Measurements from ENCODE around the gene PARN.

PARN gene

DNA sequence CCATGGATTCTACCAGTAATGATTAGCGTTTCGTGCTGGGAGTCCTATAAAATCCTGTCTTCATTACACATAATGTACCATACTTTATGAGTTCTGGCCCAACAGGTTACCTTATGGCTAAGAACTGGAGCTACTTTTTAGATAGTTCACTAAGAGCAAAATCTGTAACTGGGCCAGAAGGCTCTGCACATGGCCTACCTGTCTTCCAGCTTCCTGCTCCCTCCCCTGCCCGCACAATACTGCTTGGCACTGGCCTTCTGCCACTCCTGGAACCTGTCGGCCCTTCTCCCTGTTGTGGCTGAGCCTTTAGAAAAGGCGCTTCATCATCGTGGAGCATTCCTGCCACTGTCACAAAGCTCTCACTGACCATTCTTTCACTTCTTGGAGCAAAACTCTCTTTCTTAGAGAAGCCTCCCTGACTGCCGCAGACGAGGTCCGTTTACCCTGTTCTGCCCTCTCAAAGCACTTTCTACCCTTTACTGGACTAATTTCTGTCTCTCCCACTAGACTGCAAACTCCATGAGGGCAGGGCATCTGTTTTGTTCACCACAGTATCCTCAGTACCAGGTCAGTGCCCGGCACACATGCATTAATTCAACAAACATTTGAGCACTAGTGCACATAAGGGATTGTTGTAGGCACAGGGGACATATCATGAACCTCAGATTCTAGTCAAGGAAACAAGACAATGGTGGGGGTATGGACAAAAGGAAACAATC, 116.5 kb downstream of the PARN start:
- Histone ChIP-seq H3K36me3 (ENCODE audit: control insufficient read depth, insufficient read depth, low read length) (no peaks in the 10 kb centered on the region), H3K9me3 (ENCODE audit: control insufficient read depth, insufficient read depth, low read length) (no peaks in the 10 kb centered on the region), H3K27ac (ENCODE audit: low read length) (no peak overlapping the region), H3K4me3 (ENCODE audit: low read length) (no peak overlapping the region), H3K27me3 (ENCODE audit: control insufficient read depth, insufficient read depth, low read length) (no peaks in the 10 kb centered on the region), H3K4me1 (ENCODE audit: control insufficient read depth, insufficient read depth, low read length) (peaks cover 2% of the 10 kb centered on the region; the same call in 1 of the 2 replicates)
- no peak for DNase-seq (ENCODE audit: low read depth, low spot score)
- WGBS (ENCODE audit: insufficient coverage, insufficient read length), result no CpG with 5 or more reads among the region's 10 CpGs

DNA sequence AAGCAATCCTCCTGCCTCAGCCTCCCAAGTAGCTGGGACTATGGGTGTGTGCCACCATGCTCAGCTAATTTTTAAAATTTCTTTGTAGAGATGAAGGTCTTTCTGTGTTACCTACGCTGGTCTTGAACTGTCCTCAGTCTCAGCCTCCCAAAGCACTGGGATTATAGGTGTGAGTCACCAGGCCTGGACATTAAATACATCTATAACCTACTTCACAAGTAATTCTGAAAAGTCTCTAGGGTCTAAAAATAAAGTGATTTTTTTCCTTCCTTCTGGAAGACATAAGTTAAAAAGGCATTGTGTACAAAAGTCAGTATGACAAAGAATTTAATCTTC, 118.3 kb downstream of the PARN start:
- Histone ChIP-seq H3K36me3 (ENCODE audit: control insufficient read depth, insufficient read depth, low read length) (no peaks in the 10 kb centered on the region), H3K4me3 (ENCODE audit: low read length) (no peak overlapping the region), H3K9me3 (ENCODE audit: control insufficient read depth, insufficient read depth, low read length) (no peaks in the 10 kb centered on the region), H3K4me1 (ENCODE audit: control insufficient read depth, insufficient read depth, low read length) (peaks cover 2% of the 10 kb centered on the region; the same call in 1 of the 2 replicates), H3K27me3 (ENCODE audit: control insufficient read depth, insufficient read depth, low read length) (no peaks in the 10 kb centered on the region), H3K27ac (ENCODE audit: low read length) (no peak overlapping the region)
- no peak for DNase-seq (ENCODE audit: low read depth, low spot score)
- WGBS (ENCODE audit: insufficient coverage, insufficient read length), result no CpG with 5 or more reads among the region's 1 CpG

- DNase-seq (ENCODE audit: low read depth, low spot score), result no peak
- WGBS (ENCODE audit: insufficient coverage, insufficient read length), result no CpG with 5 or more reads among the region's 6 CpGs
- no peak overlapping the region for H3K27ac ChIP-seq (ENCODE audit: low read length)
Observed at GRCh38 chr16:14510939-14511799, 118.9 kb downstream of the PARN start.

GRCh38 chr16:14510581-14510938, 119.5 kb downstream of the PARN start:
- H3K9me3 ChIP-seq (ENCODE audit: control insufficient read depth, insufficient read depth, low read length), result no peaks in the 10 kb centered on the region
- H3K4me1 ChIP-seq (ENCODE audit: control insufficient read depth, insufficient read depth, low read length), result peaks cover 2% of the 10 kb centered on the region; the same call in 1 of the 2 replicates
- no peaks in the 10 kb centered on the region for H3K27me3 ChIP-seq (ENCODE audit: control insufficient read depth, insufficient read depth, low read length)
- H3K4me3 ChIP-seq (ENCODE audit: low read length), result no peak overlapping the region
- no peak overlapping the region for H3K27ac ChIP-seq (ENCODE audit: low read length)
- DNase-seq (ENCODE audit: low read depth, low spot score), result no peak
- H3K36me3 ChIP-seq (ENCODE audit: control insufficient read depth, insufficient read depth, low read length), result no peaks in the 10 kb centered on the region
- WGBS (ENCODE audit: insufficient coverage, insufficient read length), result no CpG with 5 or more reads among the region's 2 CpGs

More at GRCh38 chr16:14510939-14511799, 118.9 kb downstream of the PARN start:
- H3K4me1 ChIP-seq (ENCODE audit: control insufficient read depth, insufficient read depth, low read length), result peaks cover 2% of the 10 kb centered on the region; the same call in 1 of the 2 replicates
- H3K4me3 ChIP-seq (ENCODE audit: low read length), result no peak overlapping the region
- no peaks in the 10 kb centered on the region for H3K36me3 ChIP-seq (ENCODE audit: control insufficient read depth, insufficient read depth, low read length)
- H3K27me3 ChIP-seq (ENCODE audit: control insufficient read depth, insufficient read depth, low read length), result no peaks in the 10 kb centered on the region
- H3K9me3 ChIP-seq (ENCODE audit: control insufficient read depth, insufficient read depth, low read length), result no peaks in the 10 kb centered on the region

DNA sequence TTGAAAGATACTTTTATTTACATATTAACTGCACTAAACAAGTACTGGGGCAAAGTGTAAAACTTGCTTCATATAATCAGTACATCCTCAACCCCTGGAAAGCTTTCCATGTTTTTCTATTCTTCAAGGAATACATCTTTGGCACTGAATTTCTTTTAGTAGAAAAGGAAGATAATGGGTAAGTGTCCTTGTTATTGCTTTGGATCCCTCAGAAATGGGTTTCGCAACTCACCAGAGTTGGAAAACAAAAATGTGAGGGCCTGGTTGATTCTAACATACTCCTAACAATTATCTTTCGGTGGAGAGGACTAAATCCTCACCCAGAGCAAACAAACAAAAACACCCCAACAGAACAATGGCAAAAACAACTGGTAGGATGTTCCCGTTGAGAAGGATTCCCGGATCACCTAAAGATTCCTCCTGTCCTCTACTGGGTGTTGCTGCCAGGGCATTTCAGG, 120.4 kb downstream of the PARN start:
- no peaks in the 10 kb centered on the region for H3K9me3 ChIP-seq (ENCODE audit: control insufficient read depth, insufficient read depth, low read length)
- WGBS (ENCODE audit: insufficient coverage, insufficient read length), result no CpG with 5 or more reads among the region's 4 CpGs
- DNase-seq (ENCODE audit: low read depth, low spot score), result no peak
- no peak overlapping the region for H3K4me3 ChIP-seq (ENCODE audit: low read length)
- H3K27ac ChIP-seq (ENCODE audit: low read length), result no peak overlapping the region
- H3K4me1 ChIP-seq (ENCODE audit: control insufficient read depth, insufficient read depth, low read length), result peaks cover 2% of the 10 kb centered on the region; the same call in 1 of the 2 replicates
- no peaks in the 10 kb centered on the region for H3K36me3 ChIP-seq (ENCODE audit: control insufficient read depth, insufficient read depth, low read length)
- no peaks in the 10 kb centered on the region for H3K27me3 ChIP-seq (ENCODE audit: control insufficient read depth, insufficient read depth, low read length)

- no peak overlapping the region for H3K4me3 ChIP-seq (ENCODE audit: low read length)
- H3K36me3 ChIP-seq (ENCODE audit: control insufficient read depth, insufficient read depth, low read length), result no peaks in the 10 kb centered on the region
- no peaks in the 10 kb centered on the region for H3K27me3 ChIP-seq (ENCODE audit: control insufficient read depth, insufficient read depth, low read length)
- no CpG with 5 or more reads among the region's 4 CpGs for WGBS (ENCODE audit: insufficient coverage, insufficient read length)
- H3K9me3 ChIP-seq (ENCODE audit: control insufficient read depth, insufficient read depth, low read length), result no peaks in the 10 kb centered on the region
- no peak overlapping the region for H3K27ac ChIP-seq (ENCODE audit: low read length)
- DNase-seq (ENCODE audit: low read depth, low spot score), result no peak
- H3K4me1 ChIP-seq (ENCODE audit: control insufficient read depth, insufficient read depth, low read length), result peaks cover 2% of the 10 kb centered on the region; the same call in 1 of the 2 replicates
Observed at GRCh38 chr16:14509055-14509454, 121.0 kb downstream of the PARN start.

GRCh38 chr16:14505846-14506245, 124.2 kb downstream of the PARN start:
- no peaks in the 10 kb centered on the region for H3K27me3 ChIP-seq (ENCODE audit: control insufficient read depth, insufficient read depth, low read length)
- H3K36me3 ChIP-seq (ENCODE audit: control insufficient read depth, insufficient read depth, low read length), result no peaks in the 10 kb centered on the region
- H3K4me3 ChIP-seq (ENCODE audit: low read length), result no peak overlapping the region
- H3K4me1 ChIP-seq (ENCODE audit: control insufficient read depth, insufficient read depth, low read length), result peaks cover 8% of the 10 kb centered on the region
- no CpG with 5 or more reads among the region's 2 CpGs for WGBS (ENCODE audit: insufficient coverage, insufficient read length)
- H3K27ac ChIP-seq (ENCODE audit: low read length), result no peak overlapping the region
- H3K9me3 ChIP-seq (ENCODE audit: control insufficient read depth, insufficient read depth, low read length), result no peaks in the 10 kb centered on the region
- DNase-seq (ENCODE audit: low read depth, low spot score), result no peak

DNA sequence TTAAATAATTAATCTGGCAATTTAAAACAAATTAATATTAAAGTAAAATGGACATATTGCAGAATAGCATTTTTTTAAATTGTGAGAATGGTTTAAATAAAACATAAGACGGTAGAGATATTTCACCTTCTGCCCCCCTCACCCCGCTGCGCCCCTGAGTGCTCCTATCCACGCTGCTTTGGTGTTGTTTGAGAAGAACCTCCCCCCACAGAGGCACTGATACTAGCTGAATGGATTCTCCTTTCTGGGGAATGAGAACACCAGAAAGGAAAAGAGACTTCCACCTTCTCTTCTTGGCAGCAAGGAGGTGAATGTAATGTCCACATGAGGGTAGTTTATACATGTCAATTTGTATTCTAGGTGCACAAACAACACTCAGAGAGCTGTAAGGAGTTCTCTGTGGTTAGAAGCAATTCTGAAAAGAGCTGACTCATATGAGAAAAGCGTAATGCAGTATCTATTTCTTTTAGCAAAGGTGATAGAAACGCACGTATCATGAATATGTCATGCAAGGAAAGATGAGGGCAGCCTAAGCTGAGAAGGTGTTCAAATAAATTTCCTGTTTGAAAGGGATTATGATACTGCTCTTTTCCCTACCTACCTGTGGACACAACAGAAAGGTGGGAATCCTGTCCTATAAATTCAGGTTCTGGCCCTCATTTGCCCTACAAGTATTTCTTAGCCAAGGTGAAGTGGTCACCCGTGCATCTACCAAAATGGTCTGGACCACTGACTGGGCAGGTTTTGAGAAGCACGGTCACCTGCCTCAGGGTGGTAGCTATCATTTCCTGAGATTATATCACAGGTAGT, 126.9 kb downstream of the PARN start:
- peaks cover 8% of the 10 kb centered on the region for H3K4me1 ChIP-seq (ENCODE audit: control insufficient read depth, insufficient read depth, low read length)
- no peaks in the 10 kb centered on the region for H3K9me3 ChIP-seq (ENCODE audit: control insufficient read depth, insufficient read depth, low read length)
- no peaks in the 10 kb centered on the region for H3K36me3 ChIP-seq (ENCODE audit: control insufficient read depth, insufficient read depth, low read length)
- DNase-seq (ENCODE audit: low read depth, low spot score), result no peak
- no peak overlapping the region for H3K4me3 ChIP-seq (ENCODE audit: low read length)
- no peak overlapping the region for H3K27ac ChIP-seq (ENCODE audit: low read length)
- no CpG with 5 or more reads among the region's 9 CpGs for WGBS (ENCODE audit: insufficient coverage, insufficient read length)
- H3K27me3 ChIP-seq (ENCODE audit: control insufficient read depth, insufficient read depth, low read length), result no peaks in the 10 kb centered on the region

DNA sequence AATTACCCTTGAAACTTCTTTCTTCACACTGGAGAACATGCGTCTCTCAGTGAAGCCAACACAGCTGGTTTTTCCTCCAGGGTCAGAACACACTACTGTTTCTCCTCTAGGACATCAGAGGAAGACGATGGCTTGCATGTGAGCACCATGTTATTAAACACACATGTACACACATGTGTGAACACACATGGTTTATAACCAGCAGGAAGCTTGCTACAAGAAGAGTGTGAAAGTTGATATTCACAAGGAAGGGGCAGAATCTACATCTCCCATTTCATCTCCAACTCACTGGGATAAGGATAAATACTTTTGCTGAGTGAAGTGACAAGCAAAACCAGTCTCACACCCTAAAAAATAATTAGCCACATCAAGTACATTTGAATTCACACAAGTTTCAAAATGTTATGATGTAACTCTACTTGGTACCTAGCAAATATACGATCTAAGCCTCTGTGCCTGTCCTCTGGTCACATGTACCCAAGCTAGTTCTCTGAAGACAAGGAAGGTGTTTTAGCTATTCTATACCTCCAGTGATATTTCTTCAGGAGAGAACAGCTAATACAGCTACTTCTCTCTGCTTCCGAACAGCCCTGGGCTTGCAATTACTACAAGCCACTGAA, 127.7 kb downstream of the PARN start:
- Histone ChIP-seq H3K27ac (ENCODE audit: low read length) (no peak overlapping the region), H3K27me3 (ENCODE audit: control insufficient read depth, insufficient read depth, low read length) (no peaks in the 10 kb centered on the region), H3K36me3 (ENCODE audit: control insufficient read depth, insufficient read depth, low read length) (no peaks in the 10 kb centered on the region), H3K4me1 (ENCODE audit: control insufficient read depth, insufficient read depth, low read length) (peaks cover 8% of the 10 kb centered on the region), H3K9me3 (ENCODE audit: control insufficient read depth, insufficient read depth, low read length) (no peaks in the 10 kb centered on the region), H3K4me3 (ENCODE audit: low read length) (no peak overlapping the region)
- WGBS (ENCODE audit: insufficient coverage, insufficient read length), result no CpG with 5 or more reads among the region's 4 CpGs
- no peak for DNase-seq (ENCODE audit: low read depth, low spot score)
